Vagina (tissue), 2 donors: ENCODE measurements around the gene ZCWPW1. TPM values are rescaled to one million over a fixed set of nuclear protein-coding genes. Genes with fewer than 3 reads are reported as not detected.
"Not testable (repeated sequence)": the region's sequence is repeated elsewhere in the genome, so short reads cannot be mapped to it uniquely, and the experiment has no call there.

ENCODE experiments used
- DNase-seq, 2 donors: peaks; one replicate each; pipeline ENCODE4 v3.0.0-alpha.2; 2017; ENCODE audit errors: extremely low spot score in 2 of 2
- H3K27ac ChIP-seq: fragments of 200-600 bp; sonication (generic); one replicate; pipeline ENCODE4 v1.5.1; 2019
- H3K27me3 ChIP-seq: fragments of 200-600 bp; sonication (generic); one replicate; pipeline ENCODE4 v1.5.1; 2019
- H3K36me3 ChIP-seq, 2 donors: fragments of 200-600 bp; sonication (generic); one replicate each; pipeline ENCODE4 v1.5.1; 2017 to 2019
- H3K4me1 ChIP-seq: fragments of 200-600 bp; sonication (generic); one replicate; pipeline ENCODE4 v1.5.1; 2019
- H3K4me3 ChIP-seq, 2 donors: fragments of 200-600 bp; sonication (generic); 1 replicate in 1 of 2; 2 replicates in 1 of 2; pipeline ENCODE4 v1.5.1; 2016 to 2019
- H3K9me3 ChIP-seq: fragments of 200-600 bp; sonication (generic); one replicate; pipeline ENCODE4 v1.5.1; 2019
- CTCF ChIP-seq, 3 experiments: fragments of 450-650 bp in 2 of 3; fragments of 200-600 bp in 1 of 3; sonication (generic) in 1 of 3; IDR thresholded peaks; one replicate each; pipeline ENCODE4 v1.5.1; 2017 to 2019; ENCODE audit warnings: antibody characterized with exemption in 3 of 3, mild to moderate bottlenecking in 2 of 3, moderate library complexity in 2 of 3
- POLR2A ChIP-seq, 2 donors: fragments of 450-650 bp; IDR thresholded peaks; one replicate each; pipeline ENCODE4 v1.6.1; 2017; ENCODE audit warnings: antibody characterized with exemption in 2 of 2, mild to moderate bottlenecking in 2 of 2, moderate library complexity in 2 of 2
- POLR2AphosphoS5 ChIP-seq, 2 donors: sonication (generic); formaldehyde crosslinking; IDR thresholded peaks; one replicate each; pipeline ENCODE4 v1.9.0; 2017; ENCODE audit warnings: antibody characterized with exemption in 2 of 2, mild to moderate bottlenecking in 2 of 2, low read depth in 1 of 2; ENCODE audit not compliant: insufficient read depth in 1 of 2
- intact Hi-C: fragments of 100-400 bp; cut with DNase I; formaldehyde crosslinking; loops from one replicate; pipeline ENCODE4 v1.15.1; 2023
- total RNA-seq: library from RNA; depleted of rRNA; stranded (reverse); fragments of >200 nt; gene quantifications from one replicate; pipeline ENCODE4 v1.2.3, GENCODE V29; 2016

Gene ZCWPW1
- total RNA-seq, 1 donor from 2014 or later: 5.9 TPM

GRCh38 chr7:100390286-100391009 lies 38.1 kb downstream of the ZCWPW1 start:
- no peaks in the 10 kb centered on the region for H3K4me1 ChIP-seq
- H3K27ac ChIP-seq: no peak overlapping the region
- no peak overlapping the region for H3K4me3 ChIP-seq
- intact Hi-C loops: no loop called here
- H3K27me3 ChIP-seq: no peaks in the 10 kb centered on the region
- TF ChIP-seq POLR2AphosphoS5 (IDR thresholded peaks at IDR 0.05; ENCODE audit: insufficient read depth in 1 of 2, low read depth in 1 of 2): no peak
- H3K36me3 ChIP-seq: no peaks in the 10 kb centered on the region
- DNase-seq: no peak
- H3K9me3 ChIP-seq: no peaks in the 10 kb centered on the region

GRCh38 chr7:100389437-100390088 lies 38.9 kb downstream of the ZCWPW1 start:
- H3K4me3 ChIP-seq: no peak overlapping the region
- no peaks in the 10 kb centered on the region for H3K36me3 ChIP-seq
- H3K4me1 ChIP-seq: no peaks in the 10 kb centered on the region
- TF ChIP-seq CTCF (IDR thresholded peaks at IDR 0.05) (no peak), POLR2A (IDR thresholded peaks at IDR 0.05) (no peak), POLR2AphosphoS5 (IDR thresholded peaks at IDR 0.05; ENCODE audit: insufficient read depth in 1 of 2, low read depth in 1 of 2) (no peak)
- no peak overlapping the region for H3K27ac ChIP-seq
- DNase-seq: no peak
- no peaks in the 10 kb centered on the region for H3K9me3 ChIP-seq
- intact Hi-C loops: no loop called here
- no peaks in the 10 kb centered on the region for H3K27me3 ChIP-seq

- Histone ChIP-seq H3K27me3 (no peaks in the 10 kb centered on the region), H3K4me3 (no peak overlapping the region), H3K4me1 (no peaks in the 10 kb centered on the region), H3K9me3 (no peaks in the 10 kb centered on the region), H3K36me3 (no peaks in the 10 kb centered on the region), H3K27ac (no peak overlapping the region)
- DNase-seq: no peak
- intact Hi-C loops: no loop called here
- TF ChIP-seq POLR2AphosphoS5 (IDR thresholded peaks at IDR 0.05; ENCODE audit: insufficient read depth in 1 of 2, low read depth in 1 of 2): no peak
- TF ChIP-seq CTCF (IDR thresholded peaks at IDR 0.05): no peak
- no peak for TF ChIP-seq POLR2A (IDR thresholded peaks at IDR 0.05)
Observed at GRCh38 chr7:100387695-100388094, 40.8 kb downstream of the ZCWPW1 start.

GRCh38 chr7:100386940-100387339 lies 41.6 kb downstream of the ZCWPW1 start:
- no peaks in the 10 kb centered on the region for H3K9me3 ChIP-seq
- H3K27me3 ChIP-seq: no peaks in the 10 kb centered on the region
- no peak for DNase-seq
- no peaks in the 10 kb centered on the region for H3K36me3 ChIP-seq
- no peaks in the 10 kb centered on the region for H3K4me1 ChIP-seq
- no peak overlapping the region for H3K4me3 ChIP-seq
- TF ChIP-seq POLR2A (IDR thresholded peaks at IDR 0.05) (no peak), CTCF (IDR thresholded peaks at IDR 0.05) (no peak), POLR2AphosphoS5 (IDR thresholded peaks at IDR 0.05; ENCODE audit: insufficient read depth in 1 of 2, low read depth in 1 of 2) (no peak)
- intact Hi-C loops: no loop called here
- H3K27ac ChIP-seq: no peak overlapping the region

GRCh38 chr7:100384628-100385294 lies 43.7 kb downstream of the ZCWPW1 start:
- no peaks in the 10 kb centered on the region for H3K9me3 ChIP-seq
- no peaks in the 10 kb centered on the region for H3K27me3 ChIP-seq
- no peaks in the 10 kb centered on the region for H3K4me1 ChIP-seq
- H3K36me3 ChIP-seq: no peaks in the 10 kb centered on the region
- H3K4me3 ChIP-seq: no peak overlapping the region
- no peak for DNase-seq
- H3K27ac ChIP-seq: no peak overlapping the region
- intact Hi-C loops: no loop called here
- no peak for TF ChIP-seq POLR2AphosphoS5 (IDR thresholded peaks at IDR 0.05; ENCODE audit: insufficient read depth in 1 of 2, low read depth in 1 of 2)
- no peak for TF ChIP-seq CTCF (IDR thresholded peaks at IDR 0.05)
- no peak for TF ChIP-seq POLR2A (IDR thresholded peaks at IDR 0.05)

- H3K4me1 ChIP-seq, H3K4me3 ChIP-seq, H3K27ac ChIP-seq, DNase-seq, H3K9me3 ChIP-seq, H3K36me3 ChIP-seq, intact Hi-C loops, H3K27me3 ChIP-seq: not testable (repeated sequence)
Observed at GRCh38 chr7:100382234-100382853, 46.2 kb downstream of the ZCWPW1 start.

GRCh38 chr7:100381531-100382233 lies 46.8 kb downstream of the ZCWPW1 start:
- H3K4me3 ChIP-seq, DNase-seq, H3K4me1 ChIP-seq, H3K27me3 ChIP-seq, H3K9me3 ChIP-seq, H3K36me3 ChIP-seq, intact Hi-C loops, H3K27ac ChIP-seq: not testable (repeated sequence)
